ENCODE data around the gene NELFCD. TPM values are rescaled to one million over a fixed set of nuclear protein-coding genes. Genes with fewer than 3 reads are reported as not detected.

NELFCD gene
- polyA plus RNA-seq, 1 donor from 2014 or later: 88.7 TPM

GRCh38 chr20:58986968-58987517 is 6.0 kb downstream of the NELFCD start:
- Histone ChIP-seq H3K4me2 (ENCODE audit: low read length) (no peak overlapping the region), H3F3A (ENCODE audit: insufficient read depth, low read length, poor library complexity, severe bottlenecking) (no peaks in the 10 kb centered on the region), H3K9me2 (ENCODE audit: insufficient read depth, low read length) (no peaks in the 10 kb centered on the region), H4K20me1 (ENCODE audit: insufficient read depth) (no peaks in the 10 kb centered on the region), H3K9me3 (ENCODE audit: low read length) (no peaks in the 10 kb centered on the region), H3K79me2 (replicated peaks; ENCODE audit: insufficient read depth, low read length) (peaks cover 19% of the 10 kb centered on the region), H3K4me3 (ENCODE audit: low read length) (no peak overlapping the region), H3K27me3 (ENCODE audit: insufficient read depth, low read depth, low read length) (no peaks in the 10 kb centered on the region), H3K27ac (ENCODE audit: low read length) (no peak overlapping the region), H3K36me3 (ENCODE audit: insufficient read depth, low read length) (peaks cover 11% of the 10 kb centered on the region), H3K9ac (ENCODE audit: low read length) (no peak overlapping the region), H2AFZ (ENCODE audit: low read depth, low read length) (no peak overlapping the region)
- no peak for TF ChIP-seq MXI1 (conservative IDR thresholded peaks at IDR 0.05; ENCODE audit: poor library complexity, severe bottlenecking)
- no peak for TF ChIP-seq EP300 (conservative IDR thresholded peaks at IDR 0.05; ENCODE audit: poor library complexity, severe bottlenecking)
- no peak for TF ChIP-seq CTCF (IDR thresholded peaks at IDR 0.05; ENCODE audit: poor library complexity, severe bottlenecking)
- TF ChIP-seq SMC3 (conservative IDR thresholded peaks at IDR 0.05; ENCODE audit: poor library complexity): no peak
- no peak for TF ChIP-seq TAF1 (IDR thresholded peaks at IDR 0.05; ENCODE audit: low read depth)

GRCh38 chr20:58987790-58988564 is 6.9 kb downstream of the NELFCD start:
- H3K27me3 ChIP-seq (ENCODE audit: insufficient read depth, low read depth, low read length): no peaks in the 10 kb centered on the region
- no peak for TF ChIP-seq POLR2AphosphoS5 (IDR thresholded peaks at IDR 0.05)
- no peak for TF ChIP-seq EP300 (conservative IDR thresholded peaks at IDR 0.05; ENCODE audit: poor library complexity, severe bottlenecking)
- TF ChIP-seq RAD21 (conservative IDR thresholded peaks at IDR 0.05): no peak
- no peak for TF ChIP-seq REST (IDR thresholded peaks at IDR 0.05; ENCODE audit: borderline replicate concordance)
- no peak for TF ChIP-seq CTCF (IDR thresholded peaks at IDR 0.05; ENCODE audit: poor library complexity, severe bottlenecking)
- no peak for TF ChIP-seq EZH2 (IDR thresholded peaks at IDR 0.05; ENCODE audit: borderline replicate concordance, insufficient read depth, low read length, poor library complexity, severe bottlenecking)
- H3K9ac ChIP-seq (ENCODE audit: low read length): no peak overlapping the region
- H4K20me1 ChIP-seq (ENCODE audit: insufficient read depth): no peaks in the 10 kb centered on the region
- H3F3A ChIP-seq (ENCODE audit: insufficient read depth, low read length, poor library complexity, severe bottlenecking): no peaks in the 10 kb centered on the region
- H3K79me2 ChIP-seq (replicated peaks; ENCODE audit: insufficient read depth, low read length): peaks cover 9% of the 10 kb centered on the region
- no peaks in the 10 kb centered on the region for H3K9me3 ChIP-seq (ENCODE audit: low read length)
- H2AFZ ChIP-seq (ENCODE audit: low read depth, low read length): no peak overlapping the region
- peaks cover 11% of the 10 kb centered on the region for H3K36me3 ChIP-seq (ENCODE audit: insufficient read depth, low read length)
- H3K9me2 ChIP-seq (ENCODE audit: insufficient read depth, low read length): no peaks in the 10 kb centered on the region
- no peak overlapping the region for H3K4me2 ChIP-seq (ENCODE audit: low read length)
- no peak overlapping the region for H3K4me3 ChIP-seq (ENCODE audit: low read length)
- H3K27ac ChIP-seq (ENCODE audit: low read length): no peak overlapping the region
